Measurements from ENCODE around the gene HHLA2.

- no peak for TF ChIP-seq POLR2AphosphoS5 (IDR thresholded peaks at IDR 0.05; ENCODE audit: low read depth, low read length)
- no peak for TF ChIP-seq POLR2A (IDR thresholded peaks at IDR 0.05; ENCODE audit: low read depth, low read length)
- TF ChIP-seq TAF1 (IDR thresholded peaks at IDR 0.05; ENCODE audit: borderline replicate concordance, low read depth, low read length) = no peak
Measured at GRCh38 chr3:108357042-108357441, 60.7 kb downstream of the HHLA2 start.

Data from GM12892 (cell line).